OCI-LY1 (cell line): ENCODE results near the gene BRD2.

Experiments
- EZH2 ChIP-seq: fragments of 200-600 bp; sonication (generic), shearing (Covaris generic); IDR thresholded peaks from 2 replicates; pipeline ENCODE4 v1.8.0; 2017; ENCODE audit warnings: borderline replicate concordance, mixed run types, mild to moderate bottlenecking, antibody characterized with exemption, low read length, moderate library complexity, mixed read lengths
- TF ChIP-seq, protein P1 (sequence below): fragments of 200-600 bp; sonication (generic), shearing (Covaris generic); IDR thresholded peaks from 2 replicates; pipeline ENCODE4 v1.5.1; 2017; ENCODE audit warnings: mild to moderate bottlenecking, antibody characterized with exemption, low read length, moderate library complexity, mixed read lengths

DNA sequence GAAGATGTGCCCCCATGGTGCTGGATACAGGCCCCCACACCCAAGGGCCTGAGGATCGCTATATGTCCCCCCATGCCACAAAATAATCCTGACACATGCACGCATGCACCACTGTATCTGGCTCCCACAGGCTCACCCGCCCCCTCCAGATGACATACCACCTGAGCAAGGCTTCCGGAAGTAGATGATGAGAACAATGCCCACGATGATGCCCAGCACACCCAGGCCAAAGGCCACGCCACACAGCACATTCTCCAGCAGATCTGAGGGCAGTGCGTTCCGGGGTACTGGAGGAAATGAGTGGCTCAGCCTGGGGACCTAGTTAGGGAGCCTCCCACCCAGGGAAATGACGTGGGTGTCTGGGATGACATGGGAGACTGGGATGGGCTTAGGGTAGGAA, 19.3 kb upstream of the BRD2 start:
- no peak for TF ChIP-seq EZH2
- TF ChIP-seq, protein P1, sequence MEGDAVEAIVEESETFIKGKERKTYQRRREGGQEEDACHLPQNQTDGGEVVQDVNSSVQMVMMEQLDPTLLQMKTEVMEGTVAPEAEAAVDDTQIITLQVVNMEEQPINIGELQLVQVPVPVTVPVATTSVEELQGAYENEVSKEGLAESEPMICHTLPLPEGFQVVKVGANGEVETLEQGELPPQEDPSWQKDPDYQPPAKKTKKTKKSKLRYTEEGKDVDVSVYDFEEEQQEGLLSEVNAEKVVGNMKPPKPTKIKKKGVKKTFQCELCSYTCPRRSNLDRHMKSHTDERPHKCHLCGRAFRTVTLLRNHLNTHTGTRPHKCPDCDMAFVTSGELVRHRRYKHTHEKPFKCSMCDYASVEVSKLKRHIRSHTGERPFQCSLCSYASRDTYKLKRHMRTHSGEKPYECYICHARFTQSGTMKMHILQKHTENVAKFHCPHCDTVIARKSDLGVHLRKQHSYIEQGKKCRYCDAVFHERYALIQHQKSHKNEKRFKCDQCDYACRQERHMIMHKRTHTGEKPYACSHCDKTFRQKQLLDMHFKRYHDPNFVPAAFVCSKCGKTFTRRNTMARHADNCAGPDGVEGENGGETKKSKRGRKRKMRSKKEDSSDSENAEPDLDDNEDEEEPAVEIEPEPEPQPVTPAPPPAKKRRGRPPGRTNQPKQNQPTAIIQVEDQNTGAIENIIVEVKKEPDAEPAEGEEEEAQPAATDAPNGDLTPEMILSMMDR: no peak
